Spleen (tissue), 11 donors: Measurements from ENCODE around the gene CACNA2D3. TPM values are rescaled to one million over a fixed set of nuclear protein-coding genes. Genes with fewer than 3 reads are reported as not detected.

Source experiments
- DNase-seq: peaks from one replicate; pipeline ENCODE4 v3.0.0-alpha.2; 2020
- H3K27ac ChIP-seq, 8 donors: fragments of 200-600 bp; sonication (generic) in 7 of 8; 1 replicate in 4 of 8; 2 replicates in 4 of 8; pipeline versions ENCODE4 v1.5.0 to v1.8.0; 2016 to 2021; ENCODE audit warnings: inconsistent platforms in 4 of 8, mild to moderate bottlenecking in 4 of 8, moderate library complexity in 1 of 8
- H3K27me3 ChIP-seq, 7 donors: fragments of 200-600 bp; sonication (generic) in 6 of 7; replicated peaks in 1 of 7; 1 replicate in 4 of 7; 2 replicates in 3 of 7; pipeline versions ENCODE4 v1.5.0 to v1.8.0; 2016 to 2021; ENCODE audit warnings: inconsistent platforms in 3 of 7, mild to moderate bottlenecking in 1 of 7
- H3K36me3 ChIP-seq, 6 donors: fragments of 200-600 bp; sonication (generic) in 5 of 6; 1 replicate in 4 of 6; 2 replicates in 2 of 6; pipeline versions ENCODE4 v1.5.0 to v1.8.0; 2016 to 2021; ENCODE audit warnings: inconsistent platforms in 2 of 6
- H3K4me1 ChIP-seq, 6 donors: fragments of 200-600 bp; sonication (generic) in 5 of 6; 1 replicate in 3 of 6; 2 replicates in 3 of 6; pipeline versions ENCODE4 v1.5.0 to v1.8.0; 2016 to 2021; ENCODE audit warnings: inconsistent platforms in 3 of 6
- H3K4me3 ChIP-seq, 8 donors: fragments of 200-600 bp; sonication (generic) in 7 of 8; 1 replicate in 4 of 8; 2 replicates in 4 of 8; pipeline versions ENCODE4 v1.5.0 to v1.8.0; 2016 to 2021; ENCODE audit warnings: inconsistent platforms in 4 of 8, mild to moderate bottlenecking in 4 of 8, moderate library complexity in 2 of 8
- H3K9me3 ChIP-seq, 8 donors: fragments of 200-600 bp; sonication (generic) in 7 of 8; 1 replicate in 4 of 8; 2 replicates in 4 of 8; pipeline versions ENCODE4 v1.5.0 to v1.8.0; 2016 to 2021; ENCODE audit warnings: inconsistent platforms in 4 of 8
- POLR2A ChIP-seq, 3 donors: fragments of 450-650 bp; IDR thresholded peaks; one replicate each; pipeline ENCODE4 v1.5.1; 2017; ENCODE audit warnings: antibody characterized with exemption in 3 of 3, mild to moderate bottlenecking in 1 of 3
- POLR2AphosphoS5 ChIP-seq, 3 donors: sonication (generic); formaldehyde crosslinking; IDR thresholded peaks; one replicate each; pipeline ENCODE4 v1.5.1; 2017; ENCODE audit warnings: antibody characterized with exemption in 3 of 3
- WGBS, 5 donors: extraction: QIAGEN DNeasy Blood & Tissue Kit in 3 of 5; methylation state at CpG; one replicate each; pipeline versions ENCODE4 v1.1.5 to v1.1.7; 2013 to 2018; 5-methylcytosine and 5-hydroxymethylcytosine counted together
- intact Hi-C: fragments of 100-400 bp; cut with DNase I; formaldehyde crosslinking; loops from one replicate; pipeline ENCODE4 v1.15.0; 2023; ENCODE audit warnings: low total_unique reads
- polyA plus RNA-seq, 3 donors: library from polyadenylated mRNA; stranded (reverse); fragments of 200-250 nt; gene quantifications; one replicate each; pipeline ENCODE4 v1.2.1, GENCODE V29; 2013
- total RNA-seq, 7 donors: library from RNA; depleted of rRNA in 3 of 7; stranded (reverse); fragments of >200 nt in 3 of 7; fragmentation: NEBNext Ultra II Directional in 4 of 7; extraction: Animal tissue kit (Norgen Biotek cat#: 25700) in 4 of 7; gene quantifications; one replicate each; pipeline versions ENCODE4 v1.1.0 to v1.2.1, GENCODE V29; 2016 to 2021
- TF ChIP-seq, protein P1 (sequence below), 11 experiments: fragments of 200-600 bp in 7 of 11; fragments of 450-650 bp in 4 of 11; sonication (generic) in 4 of 11; IDR thresholded peaks in 8 of 11; conservative IDR thresholded peaks in 3 of 11; 1 replicate in 7 of 11; 2 replicates in 4 of 11; pipeline versions ENCODE4 v1.4.0 to v1.8.0; 2016 to 2021; ENCODE audit warnings: antibody characterized with exemption in 11 of 11, inconsistent platforms in 4 of 11, mild to moderate bottlenecking in 1 of 11
- donor health status: healthy with polysubstance abuse.
- donor health status: DM: no; HTN: no; CAD: no; lungs with moderate emphysema.
- donor health status: DM: no; HTN: no; CAD: no.
- donor health status: Bipolar disorder and iron deficiency.
- donor health status: healthy.
- donor health status: DM: no; HTN: no; CAD: no.
- donor health status: DM: yes; HTN: yes; CAD: no.

CACNA2D3 gene
- total and polyA plus RNA-seq, 10 donors, result 0.83 to 4.9 (median 2.9) TPM

DNA sequence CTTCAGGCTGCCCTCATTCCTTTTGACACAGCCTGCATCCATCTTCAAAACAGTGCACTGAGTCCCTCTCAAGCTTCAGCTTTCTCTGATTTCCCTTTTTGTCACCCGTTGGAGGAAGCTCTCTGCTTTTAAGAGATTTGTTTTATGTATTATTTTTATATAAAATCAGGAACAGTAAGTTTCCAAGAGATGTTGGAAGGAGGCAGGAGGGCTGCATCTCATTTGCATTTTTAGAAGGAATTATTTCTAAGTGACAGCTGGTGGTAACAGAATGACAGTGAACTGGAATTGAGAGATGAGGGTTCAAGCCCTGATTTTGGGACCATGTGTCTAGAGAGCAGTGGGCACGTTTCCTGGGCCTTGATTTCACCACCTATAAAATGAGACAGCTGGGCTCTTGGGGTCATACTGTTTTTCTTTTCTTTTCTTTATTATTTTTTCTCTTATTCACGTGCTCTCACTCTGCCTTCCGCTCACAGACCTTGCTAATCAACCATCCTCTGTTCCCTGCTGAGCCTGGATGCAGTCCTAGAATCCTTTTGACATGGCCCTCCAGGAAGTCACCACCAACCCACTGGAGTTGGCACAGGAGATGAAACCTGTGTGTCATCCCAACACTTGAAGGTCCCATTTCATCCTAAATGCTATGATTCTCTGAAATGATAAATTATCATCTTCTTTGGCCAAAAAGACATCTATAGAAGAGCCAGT is 148.6 kb downstream of the CACNA2D3 start:
- H3K27me3 ChIP-seq, result no peaks in the 10 kb centered on the region
- H3K4me1 ChIP-seq, result no peaks in the 10 kb centered on the region
- intact Hi-C loops, result no loop called here
- TF ChIP-seq, protein P1, sequence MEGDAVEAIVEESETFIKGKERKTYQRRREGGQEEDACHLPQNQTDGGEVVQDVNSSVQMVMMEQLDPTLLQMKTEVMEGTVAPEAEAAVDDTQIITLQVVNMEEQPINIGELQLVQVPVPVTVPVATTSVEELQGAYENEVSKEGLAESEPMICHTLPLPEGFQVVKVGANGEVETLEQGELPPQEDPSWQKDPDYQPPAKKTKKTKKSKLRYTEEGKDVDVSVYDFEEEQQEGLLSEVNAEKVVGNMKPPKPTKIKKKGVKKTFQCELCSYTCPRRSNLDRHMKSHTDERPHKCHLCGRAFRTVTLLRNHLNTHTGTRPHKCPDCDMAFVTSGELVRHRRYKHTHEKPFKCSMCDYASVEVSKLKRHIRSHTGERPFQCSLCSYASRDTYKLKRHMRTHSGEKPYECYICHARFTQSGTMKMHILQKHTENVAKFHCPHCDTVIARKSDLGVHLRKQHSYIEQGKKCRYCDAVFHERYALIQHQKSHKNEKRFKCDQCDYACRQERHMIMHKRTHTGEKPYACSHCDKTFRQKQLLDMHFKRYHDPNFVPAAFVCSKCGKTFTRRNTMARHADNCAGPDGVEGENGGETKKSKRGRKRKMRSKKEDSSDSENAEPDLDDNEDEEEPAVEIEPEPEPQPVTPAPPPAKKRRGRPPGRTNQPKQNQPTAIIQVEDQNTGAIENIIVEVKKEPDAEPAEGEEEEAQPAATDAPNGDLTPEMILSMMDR (IDR thresholded peaks at IDR 0.05 in 8 of 11, conservative IDR thresholded peaks at IDR 0.05 in 3 of 11), result no peak
- TF ChIP-seq POLR2AphosphoS5 (IDR thresholded peaks at IDR 0.05) (no peak), POLR2A (IDR thresholded peaks at IDR 0.05) (no peak)
- H3K9me3 ChIP-seq, result peaks cover 0 to 2% (median 0%) of the 10 kb centered on the region in 8 donors
- H3K4me3 ChIP-seq, result no peak overlapping the region
- H3K36me3 ChIP-seq, result no peaks in the 10 kb centered on the region
- WGBS, 5 donors, result 32 to 61% (median 40%) methylated on average over 3 to 4 of the region's 4 CpGs
- no peak for DNase-seq
- H3K27ac ChIP-seq, result no peak overlapping the region

DNA sequence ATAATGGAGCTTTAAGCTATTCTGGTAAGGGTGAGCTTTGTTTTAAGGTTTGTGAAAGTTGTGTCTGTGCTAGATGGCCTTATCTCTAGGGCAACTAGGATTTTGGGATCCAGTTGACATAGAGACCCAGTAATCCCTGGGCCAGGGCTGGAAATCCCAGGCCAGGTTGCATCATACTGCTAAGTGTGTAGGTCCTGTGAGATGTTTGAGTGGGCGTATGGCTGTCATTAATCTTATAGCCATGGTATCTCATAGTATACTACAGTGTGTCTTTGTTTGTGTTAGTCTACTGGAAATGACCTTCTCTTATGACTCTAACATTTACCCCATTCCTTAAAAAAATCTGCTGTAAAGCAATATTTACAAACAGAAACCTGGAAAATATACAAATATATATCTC is 151.4 kb downstream of the CACNA2D3 start:
- intact Hi-C loops, result no loop called here
- Histone ChIP-seq H3K4me1 (no peaks in the 10 kb centered on the region), H3K9me3 (peaks cover 0 to 21% (median 6%) of the 10 kb centered on the region in 8 donors), H3K4me3 (no peak overlapping the region), H3K36me3 (no peaks in the 10 kb centered on the region), H3K27me3 (no peaks in the 10 kb centered on the region), H3K27ac (no peak overlapping the region)
- DNase-seq, result no peak
- WGBS, 5 donors, result 80 to 89% (median 85%) methylated on average over 1 of the region's 1 CpG
- TF ChIP-seq, protein P1 (IDR thresholded peaks at IDR 0.05 in 8 of 11, conservative IDR thresholded peaks at IDR 0.05 in 3 of 11), result no peak
- no peak for TF ChIP-seq POLR2AphosphoS5 (IDR thresholded peaks at IDR 0.05)
- no peak for TF ChIP-seq POLR2A (IDR thresholded peaks at IDR 0.05)

DNA sequence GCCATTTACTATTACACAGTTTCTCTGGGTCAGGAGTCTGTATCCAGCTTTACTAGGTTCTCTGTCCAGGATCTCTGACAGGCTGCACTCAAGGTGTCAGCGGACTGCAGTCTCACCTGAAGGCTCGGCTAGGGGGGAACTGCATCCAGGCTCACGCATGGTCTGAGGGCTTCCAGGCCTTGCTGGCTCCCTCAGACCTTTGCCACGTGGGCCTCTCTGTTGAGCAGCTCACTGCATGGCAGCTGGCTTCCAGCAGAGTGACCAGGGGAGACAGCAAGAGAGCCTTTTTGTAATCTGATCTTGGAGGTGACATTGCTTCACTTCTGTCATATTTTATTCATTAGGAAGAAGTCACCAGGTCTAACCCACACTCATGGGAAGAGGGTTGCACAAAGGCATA is 152.3 kb downstream of the CACNA2D3 start:
- no peak for DNase-seq
- H3K9me3 ChIP-seq, result peaks cover 0 to 26% (median 6%) of the 10 kb centered on the region in 8 donors
- H3K27ac ChIP-seq, result no peak overlapping the region
- H3K36me3 ChIP-seq, result no peaks in the 10 kb centered on the region
- no peaks in the 10 kb centered on the region for H3K27me3 ChIP-seq
- 67 to 77% (median 71%) methylated on average over 3 to 4 of the region's 4 CpGs for WGBS, 5 donors
- no peaks in the 10 kb centered on the region for H3K4me1 ChIP-seq
- TF ChIP-seq POLR2A (IDR thresholded peaks at IDR 0.05) (no peak), POLR2AphosphoS5 (IDR thresholded peaks at IDR 0.05) (no peak)
- TF ChIP-seq, protein P1 (IDR thresholded peaks at IDR 0.05 in 8 of 11, conservative IDR thresholded peaks at IDR 0.05 in 3 of 11), result no peak
- intact Hi-C loops, result no loop called here
- no peak overlapping the region for H3K4me3 ChIP-seq

DNA sequence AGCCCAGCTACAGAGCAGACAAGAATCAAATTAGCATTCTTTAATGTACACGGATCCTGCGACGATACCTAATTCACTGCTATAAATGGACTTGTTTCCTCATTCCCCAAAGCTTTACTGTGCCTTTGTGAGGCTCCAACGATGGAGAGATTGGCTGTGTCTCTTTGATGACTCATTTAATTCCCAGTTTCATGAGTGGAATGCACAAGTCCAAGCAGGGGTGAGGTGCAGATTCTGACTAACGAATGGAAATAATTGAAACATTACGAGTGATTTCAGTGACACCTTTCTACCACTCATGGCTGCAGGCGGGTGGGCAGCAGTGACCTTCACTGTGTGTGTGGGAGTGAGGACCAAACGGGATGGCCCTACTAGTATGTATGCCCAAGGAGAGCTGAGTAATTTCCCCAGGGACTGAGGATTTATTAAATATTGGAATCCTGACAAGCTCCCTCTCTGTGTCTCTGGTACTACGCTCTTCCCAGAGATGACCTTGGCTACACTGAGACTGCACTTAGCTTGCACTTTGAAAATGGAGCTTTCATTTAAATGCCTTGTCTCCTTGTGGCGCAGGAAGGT is 156.7 kb downstream of the CACNA2D3 start:
- intact Hi-C loops, result no loop called here
- 82 to 95% (median 87%) methylated on average over 10 of the region's 10 CpGs for WGBS, 5 donors
- TF ChIP-seq POLR2AphosphoS5 (IDR thresholded peaks at IDR 0.05) (no peak), POLR2A (IDR thresholded peaks at IDR 0.05) (no peak)
- TF ChIP-seq, protein P1 (IDR thresholded peaks at IDR 0.05 in 8 of 11, conservative IDR thresholded peaks at IDR 0.05 in 3 of 11), result no peak

More for the DNA sequence above, 156.7 kb downstream of the CACNA2D3 start:
- no peak overlapping the region for H3K27ac ChIP-seq
- H3K9me3 ChIP-seq, result peaks cover 0 to 26% (median 6%) of the 10 kb centered on the region in 8 donors
- H3K4me3 ChIP-seq, result no peak overlapping the region
- H3K36me3 ChIP-seq, result no peaks in the 10 kb centered on the region
- H3K27me3 ChIP-seq, result peaks cover 0 to 11% (median 0%) of the 10 kb centered on the region in 7 donors
- no peak for DNase-seq
- no peaks in the 10 kb centered on the region for H3K4me1 ChIP-seq
